H9 (cell line): ENCODE results near the gene R3HDML. TPM values are rescaled to one million over a fixed set of nuclear protein-coding genes. Genes with fewer than 3 reads are reported as not detected.

Experiments
- DNase-seq: peaks from one replicate; pipeline ENCODE4 v3.0.0-alpha.2; 2017
- H2AFZ ChIP-seq: one replicate; pipeline ENCODE4 v1.6.1; 2013; ENCODE audit warnings: mild to moderate bottlenecking, low read length, control low read depth, moderate library complexity
- H2AK5ac ChIP-seq: 2 replicates; pipeline ENCODE4 v1.6.1; 2013; ENCODE audit warnings: low read length, control low read depth, mixed read lengths; ENCODE audit not compliant: insufficient read length
- H2BK120ac ChIP-seq: one replicate; pipeline ENCODE4 v1.6.1; 2013; ENCODE audit warnings: low read depth, mild to moderate bottlenecking, low read length, control low read depth, inconsistent platforms; ENCODE audit not compliant: poor library complexity, severe bottlenecking
- H2BK12ac ChIP-seq: 2 replicates; pipeline ENCODE4 v1.6.1; 2013; ENCODE audit warnings: low read length, control low read depth, mixed read lengths, low read depth; ENCODE audit not compliant: insufficient read length
- H2BK15ac ChIP-seq: 2 replicates; pipeline ENCODE4 v1.6.1; 2013; ENCODE audit warnings: low read depth, low read length, control low read depth
- H2BK20ac ChIP-seq: one replicate; pipeline ENCODE4 v1.6.1; 2013; ENCODE audit warnings: low read depth, mild to moderate bottlenecking, low read length, control low read depth, inconsistent platforms; ENCODE audit not compliant: poor library complexity, severe bottlenecking
- H2BK5ac ChIP-seq: 2 replicates; pipeline ENCODE4 v1.6.1; 2013; ENCODE audit warnings: low read length, control low read depth, mixed read lengths; ENCODE audit not compliant: insufficient read length
- H3K14ac ChIP-seq: 2 replicates; pipeline ENCODE4 v1.6.1; 2013; ENCODE audit warnings: low read length, control low read depth; ENCODE audit not compliant: insufficient read depth
- H3K18ac ChIP-seq: 2 replicates; pipeline ENCODE4 v1.6.1; 2013; ENCODE audit warnings: low read depth, mild to moderate bottlenecking, mixed read lengths, low read length, control low read depth; ENCODE audit not compliant: insufficient read length
- H3K23ac ChIP-seq: 2 replicates; pipeline ENCODE4 v1.6.1; 2013; ENCODE audit warnings: low read length, control low read depth, mixed read lengths, low read depth; ENCODE audit not compliant: insufficient read length
- H3K23me2 ChIP-seq: 2 replicates; pipeline ENCODE4 v1.6.1; 2013; ENCODE audit warnings: low read depth, mild to moderate bottlenecking, mixed read lengths, low read length, control low read depth; ENCODE audit not compliant: insufficient read length, poor library complexity, severe bottlenecking
- H3K27ac ChIP-seq: 2 replicates; pipeline ENCODE4 v1.5.1; 2013; ENCODE audit warnings: low read length, control low read depth, mixed read lengths, low read depth; ENCODE audit not compliant: insufficient read length
- H3K27me3 ChIP-seq: 2 replicates; pipeline ENCODE4 v1.6.1; 2013; ENCODE audit warnings: low read length, control low read depth, inconsistent platforms; ENCODE audit not compliant: insufficient read depth
- H3K4ac ChIP-seq: 2 replicates; pipeline ENCODE4 v1.6.1; 2013; ENCODE audit warnings: low read depth, mild to moderate bottlenecking, control low read depth, inconsistent platforms, low read length, moderate library complexity
- H3K4me1 ChIP-seq: 2 replicates; pipeline ENCODE4 v1.6.1; 2013; ENCODE audit warnings: low read length, control low read depth, inconsistent platforms; ENCODE audit not compliant: insufficient read depth
- H3K4me2 ChIP-seq: 2 replicates; pipeline ENCODE4 v1.6.1; 2013; ENCODE audit warnings: low read length, control low read depth, mixed read lengths; ENCODE audit not compliant: insufficient read length, insufficient read depth
- H3K56ac ChIP-seq: 2 replicates; pipeline ENCODE4 v1.6.1; 2013; ENCODE audit warnings: low read depth, mild to moderate bottlenecking, mixed read lengths, low read length, control low read depth; ENCODE audit not compliant: insufficient read length
- H3K79me1 ChIP-seq: 2 replicates; pipeline ENCODE4 v1.6.1; 2013; ENCODE audit warnings: low read depth, mild to moderate bottlenecking, moderate library complexity, low read length, control low read depth, inconsistent platforms; ENCODE audit not compliant: insufficient read depth, poor library complexity, severe bottlenecking
- H3K79me2 ChIP-seq: 2 replicates; pipeline ENCODE4 v1.6.1; 2013; ENCODE audit warnings: low read length, control low read depth, inconsistent platforms; ENCODE audit not compliant: insufficient read depth
- H3K9ac ChIP-seq: 2 replicates; pipeline ENCODE4 v1.6.1; 2013; ENCODE audit warnings: low read length, control low read depth, mixed read lengths; ENCODE audit not compliant: insufficient read length; ENCODE audit errors: extremely low read depth
- H3K9me3 ChIP-seq: one replicate; pipeline ENCODE4 v1.6.1; 2013; ENCODE audit warnings: low read depth, low read length, inconsistent platforms; ENCODE audit not compliant: control insufficient read depth
- H3T11ph ChIP-seq: one replicate; pipeline ENCODE4 v1.6.1; 2013; ENCODE audit warnings: mild to moderate bottlenecking, low read length, control low read depth, inconsistent platforms
- H4K20me1 ChIP-seq: one replicate; pipeline ENCODE4 v1.6.1; 2013; ENCODE audit not compliant: control insufficient read depth, insufficient read length, insufficient read depth
- H4K5ac ChIP-seq: 2 replicates; pipeline ENCODE4 v1.6.1; 2013; ENCODE audit warnings: low read depth, mild to moderate bottlenecking, mixed read lengths, low read length, control low read depth; ENCODE audit not compliant: insufficient read length
- H4K8ac ChIP-seq: replicated peaks from 2 replicates; pipeline ENCODE4 v1.6.1; 2013; ENCODE audit warnings: low read length, control low read depth, mixed read lengths, low read depth; ENCODE audit not compliant: insufficient read length
- H4K91ac ChIP-seq: 2 replicates; pipeline ENCODE4 v1.6.1; 2013; ENCODE audit warnings: low read depth, mild to moderate bottlenecking, moderate library complexity, mixed read lengths, low read length, control low read depth; ENCODE audit not compliant: insufficient read length
- H3K27ac Mint-ChIP-seq, 3 experiments: 2 replicates in 2 of 3; 3 replicates in 1 of 3; pipeline ENCODE4 v1.8.0; 2020 to 2021; ENCODE audit warnings: mixed read lengths in 3 of 3, mild to moderate bottlenecking in 1 of 3, moderate library complexity in 1 of 3
- H3K27me3 Mint-ChIP-seq: 2 replicates; pipeline ENCODE4 v1.8.0; 2021; ENCODE audit warnings: low read depth, mild to moderate bottlenecking, moderate library complexity, mixed read lengths
- H3K36me3 Mint-ChIP-seq, 3 experiments: 2 replicates in 2 of 3; 3 replicates in 1 of 3; pipeline ENCODE4 v1.8.0; 2020 to 2021; ENCODE audit warnings: low read depth in 3 of 3, mixed read lengths in 3 of 3; ENCODE audit not compliant: insufficient read depth in 1 of 3
- H3K4me1 Mint-ChIP-seq, 2 experiments: 2 replicates each; pipeline ENCODE4 v1.8.0; 2020; ENCODE audit warnings: mixed read lengths in 2 of 2
- H3K4me3 Mint-ChIP-seq, 2 experiments: 2 replicates in 1 of 2; 3 replicates in 1 of 2; pipeline ENCODE4 v1.8.0; 2020 to 2021; ENCODE audit warnings: mild to moderate bottlenecking in 2 of 2, mixed read lengths in 2 of 2, moderate library complexity in 1 of 2
- H3K9me3 Mint-ChIP-seq, 2 experiments: 2 replicates in 1 of 2; 3 replicates in 1 of 2; pipeline ENCODE4 v1.8.0; 2020; ENCODE audit warnings: mild to moderate bottlenecking in 2 of 2, mixed read lengths in 2 of 2, moderate library complexity in 1 of 2
- CTCF ChIP-seq: fragments of 200-600 bp; sonication (generic); conservative IDR thresholded peaks from 3 replicates; pipeline ENCODE4 v1.8.0; 2021; ENCODE audit warnings: antibody characterized with exemption, mild to moderate bottlenecking
- WGBS: extraction: QIAGEN DNeasy Blood & Tissue Kit; methylation state at CpG from one replicate; pipeline ENCODE4 v1.1.7; 2013; ENCODE audit warnings: missing lambda C conversion rate, low lambda C conversion rate, mixed read lengths; ENCODE audit not compliant: insufficient read length; ENCODE audit errors: extremely low coverage; 5-methylcytosine and 5-hydroxymethylcytosine counted together
- total RNA-seq: library from RNA; stranded (reverse); gene quantifications from 2 replicates; pipeline ENCODE4 v1.2.1, GENCODE V29; 2021

R3HDML gene
- total RNA-seq, 1 experiment from 2014 or later = not detected

- Histone ChIP-seq H3K56ac (no peak overlapping the region), H2BK12ac (no peak overlapping the region), H2BK20ac (no peak overlapping the region), H4K20me1 (no peaks in the 10 kb centered on the region), H2BK120ac (no peak overlapping the region), H4K8ac (no peak overlapping the region), H3K14ac (no peak overlapping the region), H3K4me1 (no peaks in the 10 kb centered on the region), H3K4ac (no peak overlapping the region), H3K27ac (no peak overlapping the region), H2BK5ac (no peak overlapping the region), H3T11ph (no peak overlapping the region), H3K9me3 (no peaks in the 10 kb centered on the region), H3K23ac (no peak overlapping the region), H3K79me1 (no peaks in the 10 kb centered on the region), H2BK15ac (no peak overlapping the region), H3K27me3 (no peaks in the 10 kb centered on the region), H2AFZ (no peak overlapping the region), H4K91ac (no peak overlapping the region), H3K79me2 (no peaks in the 10 kb centered on the region), H3K9ac (no peak overlapping the region), H4K5ac (no peak overlapping the region), H2AK5ac (no peak overlapping the region), H3K4me2 (no peak overlapping the region), H3K18ac (no peak overlapping the region), H3K23me2 (no peaks in the 10 kb centered on the region)
- no peak overlapping the region for H3K27ac Mint-ChIP-seq
- H3K9me3 Mint-ChIP-seq = no peaks in the 10 kb centered on the region; a peak in 1 of 5 replicates
- DNase-seq = no peak
- no CpG with 5 or more reads among the region's 6 CpGs for whole genome bisulfite sequencing
- H3K27me3 Mint-ChIP-seq = peaks cover 15% of the 10 kb centered on the region
- H3K36me3 Mint-ChIP-seq = no peaks in the 10 kb centered on the region
- peaks cover 5 to 8% of the 10 kb centered on the region in 2 experiments; a peak in 3 of 4 replicates for H3K4me1 Mint-ChIP-seq
- no peak for TF ChIP-seq CTCF
- H3K4me3 Mint-ChIP-seq = no peak overlapping the region
Observed at GRCh38 chr20:44389871-44390270, 53.0 kb downstream of the R3HDML start.
